CD4-positive, CD25-positive, alpha-beta regulatory T cell (primary cell): ENCODE data around the gene SRD5A1. TPM values are rescaled to one million over a fixed set of nuclear protein-coding genes. Genes with fewer than 3 reads are reported as not detected.

Experiments
- ATAC-seq, 2 donors: fragments of 150-1000 bp; cut with Tn5 transposase; one replicate each; pipeline ENCODE4 v1.10.0; 2021; ENCODE audit warnings: low read depth in 2 of 2, moderate number of reproducible peaks in 2 of 2, moderate library complexity in 1 of 2
- DNase-seq, 3 donors: peaks; one replicate each; pipeline versions ENCODE4 v3.0.0 to v3.0.0-alpha.2; 2012 to 2022; ENCODE audit warnings: mixed read lengths in 1 of 3
- H3K27ac ChIP-seq: one replicate; pipeline ENCODE4 v1.7.0; 2013; ENCODE audit warnings: mild to moderate bottlenecking, low read length; ENCODE audit not compliant: insufficient read depth, poor library complexity, severe bottlenecking
- H3K27me3 ChIP-seq: one replicate; pipeline ENCODE4 v1.7.0; 2013; ENCODE audit warnings: low read length; ENCODE audit not compliant: control insufficient read depth, insufficient read depth
- H3K36me3 ChIP-seq: one replicate; pipeline ENCODE4 v1.7.0; 2013; ENCODE audit warnings: mild to moderate bottlenecking, low read length, moderate library complexity; ENCODE audit not compliant: control insufficient read depth, insufficient read depth
- H3K4me1 ChIP-seq: 2 replicates; pipeline ENCODE4 v1.7.0; 2013; ENCODE audit warnings: mild to moderate bottlenecking, low read length; ENCODE audit not compliant: insufficient read depth, control insufficient read depth, poor library complexity, severe bottlenecking
- H3K4me3 ChIP-seq: one replicate; pipeline ENCODE4 v1.7.0; 2013; ENCODE audit warnings: low read depth, mild to moderate bottlenecking, low read length, moderate library complexity
- H3K9me3 ChIP-seq, 2 experiments: 1 replicate in 1 of 2; 2 replicates in 1 of 2; pipeline ENCODE4 v1.7.0; 2013; ENCODE audit warnings: low read length in 2 of 2, mild to moderate bottlenecking in 1 of 2, moderate library complexity in 1 of 2; ENCODE audit not compliant: control insufficient read depth in 2 of 2
- H3K27ac Mint-ChIP-seq, 3 donors: one replicate each; pipeline ENCODE4 v1.8.0; 2020 to 2022; ENCODE audit warnings: mild to moderate bottlenecking in 3 of 3, mixed read lengths in 3 of 3, moderate library complexity in 2 of 3
- H3K27me3 Mint-ChIP-seq: one replicate; pipeline ENCODE4 v1.8.0; 2022; ENCODE audit warnings: mild to moderate bottlenecking, mixed read lengths
- H3K36me3 Mint-ChIP-seq: one replicate; pipeline ENCODE4 v1.8.0; 2020; ENCODE audit warnings: mixed read lengths
- H3K4me1 Mint-ChIP-seq, 4 donors: one replicate each; pipeline ENCODE4 v1.8.0; 2020 to 2022; ENCODE audit warnings: mixed read lengths in 4 of 4, mild to moderate bottlenecking in 1 of 4
- H3K4me3 Mint-ChIP-seq, 4 donors: one replicate each; pipeline ENCODE4 v1.8.0; 2020 to 2022; ENCODE audit warnings: mild to moderate bottlenecking in 4 of 4, mixed read lengths in 4 of 4, moderate library complexity in 3 of 4
- H3K9me3 Mint-ChIP-seq, 7 donors: one replicate each; pipeline ENCODE4 v1.8.0; 2020 to 2022; ENCODE audit warnings: mixed read lengths in 7 of 7, mild to moderate bottlenecking in 3 of 7, moderate library complexity in 2 of 7
- polyA plus RNA-seq, 4 donors: library from polyadenylated mRNA; unstranded; fragments of 300-500 nt; fragmentation: Illumina TruSeq; gene quantifications; one replicate each; pipeline ENCODE4 v1.2.3, GENCODE V29; 2021
- total RNA-seq: library from RNA; stranded (reverse); gene quantifications from one replicate; pipeline ENCODE4 v1.2.3, GENCODE V29; 2022

Gene SRD5A1
- total and polyA plus RNA-seq, 5 donors from 2014 or later: 5.3 to 9.5 (median 6.3) TPM

DNA sequence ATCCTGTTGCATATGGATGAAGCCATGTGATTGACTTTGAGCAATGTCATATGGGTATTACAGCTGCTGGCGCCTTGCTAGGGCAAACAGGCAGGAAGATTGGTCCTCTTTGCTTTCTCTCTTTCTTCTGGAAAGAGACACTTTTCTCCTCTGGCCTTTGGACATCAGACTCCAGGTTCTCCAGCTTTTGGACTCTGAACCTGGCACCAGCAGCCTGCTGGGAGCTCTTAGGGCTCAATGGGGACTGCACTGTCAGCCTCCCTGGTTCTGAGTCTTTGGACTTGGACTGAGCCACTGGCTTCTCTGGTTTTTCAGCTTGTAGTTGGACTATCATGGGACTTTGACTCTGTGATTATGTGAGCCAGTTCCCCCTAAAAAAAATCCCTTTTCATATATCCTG, 45.1 kb downstream of the SRD5A1 start:
- peaks cover 8% of the 10 kb centered on the region for H3K27me3 Mint-ChIP-seq
- Histone ChIP-seq H3K27ac (no peak overlapping the region), H3K9me3 (no peaks in the 10 kb centered on the region), H3K4me3 (no peak overlapping the region), H3K27me3 (peaks cover 2% of the 10 kb centered on the region), H3K36me3 (no peaks in the 10 kb centered on the region), H3K4me1 (no peaks in the 10 kb centered on the region)
- H3K36me3 Mint-ChIP-seq: no peaks in the 10 kb centered on the region
- peaks cover 0 to 3% (median 1%) of the 10 kb centered on the region in 7 donors for H3K9me3 Mint-ChIP-seq
- H3K4me1 Mint-ChIP-seq: no peaks in the 10 kb centered on the region
- ATAC-seq: no peak
- DNase-seq: no peak
- no peak overlapping the region for H3K4me3 Mint-ChIP-seq
- H3K27ac Mint-ChIP-seq: no peak overlapping the region

DNA sequence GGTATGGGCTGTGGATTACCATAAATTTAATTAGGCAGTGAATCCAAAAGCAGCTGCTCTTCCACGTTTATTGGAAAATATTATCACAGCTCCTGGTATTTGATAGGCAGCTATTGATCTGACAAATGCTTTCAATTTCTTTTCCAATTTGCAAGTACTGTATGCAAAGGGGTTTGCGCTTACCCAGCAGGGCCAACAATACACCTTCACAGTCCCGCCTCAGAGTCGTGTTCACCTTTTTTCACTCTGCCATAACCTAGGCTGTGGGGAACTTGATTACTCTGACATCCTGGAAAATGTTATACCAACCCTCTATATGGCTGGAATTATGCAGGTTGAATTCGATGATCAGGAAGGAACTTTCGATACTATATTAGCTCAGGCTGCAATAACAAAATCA, 47.7 kb downstream of the SRD5A1 start:
- H3K9me3 Mint-ChIP-seq: peaks cover 0 to 3% (median 0%) of the 10 kb centered on the region in 7 donors
- ATAC-seq (no peak), DNase-seq (no peak)
- Histone ChIP-seq H3K27ac (no peak overlapping the region), H3K27me3 (peaks cover 9% of the 10 kb centered on the region), H3K9me3 (no peaks in the 10 kb centered on the region), H3K36me3 (no peaks in the 10 kb centered on the region), H3K4me1 (no peaks in the 10 kb centered on the region), H3K4me3 (no peak overlapping the region)
- no peaks in the 10 kb centered on the region for H3K36me3 Mint-ChIP-seq
- H3K27ac Mint-ChIP-seq: no peak overlapping the region
- H3K4me3 Mint-ChIP-seq: no peak overlapping the region
- H3K4me1 Mint-ChIP-seq: no peaks in the 10 kb centered on the region
- peaks cover 31% of the 10 kb centered on the region for H3K27me3 Mint-ChIP-seq

DNA sequence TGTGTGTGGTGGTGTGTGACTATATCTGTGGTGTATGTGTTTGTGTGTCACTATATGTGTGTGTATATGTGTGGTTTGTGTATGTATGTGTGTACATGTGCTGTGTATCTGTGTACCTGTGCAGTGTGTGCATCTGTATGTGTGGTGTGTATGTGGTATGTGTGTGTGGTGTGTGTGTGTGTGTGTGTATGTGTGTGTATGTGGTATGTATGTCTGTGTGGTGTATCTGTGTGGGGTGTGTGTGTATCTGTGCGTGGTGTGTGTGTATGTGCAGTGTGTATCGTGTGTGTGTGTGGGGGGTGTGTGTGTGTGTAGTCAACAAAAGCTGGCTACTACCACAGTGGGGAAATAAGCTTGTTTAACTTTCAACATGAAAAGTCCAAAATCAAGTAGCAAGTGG, 48.4 kb downstream of the SRD5A1 start:
- Mint-ChIP-seq H3K4me1 (peaks cover 0 to 4% (median 0%) of the 10 kb centered on the region in 4 donors), H3K36me3 (no peaks in the 10 kb centered on the region), H3K27me3 (peaks cover 39% of the 10 kb centered on the region), H3K9me3 (peaks cover 0 to 3% (median 0%) of the 10 kb centered on the region in 7 donors), H3K4me3 (no peak overlapping the region), H3K27ac (no peak overlapping the region)
- ATAC-seq (no peak), DNase-seq (no peak)
- peaks cover 16% of the 10 kb centered on the region for H3K27me3 ChIP-seq
- no peaks in the 10 kb centered on the region for H3K9me3 ChIP-seq
- no peak overlapping the region for H3K4me3 ChIP-seq
- H3K27ac ChIP-seq: no peak overlapping the region
- no peaks in the 10 kb centered on the region for H3K36me3 ChIP-seq
- peaks cover 1% of the 10 kb centered on the region for H3K4me1 ChIP-seq

GRCh38 chr5:6682239-6682638, 49.0 kb downstream of the SRD5A1 start:
- H3K4me1 ChIP-seq: peaks cover 5% of the 10 kb centered on the region
- H3K27ac ChIP-seq: no peak overlapping the region
- Mint-ChIP-seq H3K4me1 (peaks cover 0 to 6% (median 1%) of the 10 kb centered on the region in 4 donors), H3K9me3 (peaks cover 0 to 1% (median 0%) of the 10 kb centered on the region in 7 donors), H3K27ac (no peak overlapping the region), H3K36me3 (no peaks in the 10 kb centered on the region), H3K27me3 (peaks cover 43% of the 10 kb centered on the region), H3K4me3 (no peak overlapping the region)
- no peaks in the 10 kb centered on the region for H3K36me3 ChIP-seq
- H3K9me3 ChIP-seq: no peaks in the 10 kb centered on the region
- peaks cover 19% of the 10 kb centered on the region for H3K27me3 ChIP-seq
- no peak for ATAC-seq
- H3K4me3 ChIP-seq: no peak overlapping the region
- no peak for DNase-seq

- Mint-ChIP-seq H3K4me3 (no peak overlapping the region), H3K27ac (no peak overlapping the region), H3K27me3 (peaks cover 48% of the 10 kb centered on the region), H3K4me1 (peaks cover 0 to 7% (median 3%) of the 10 kb centered on the region in 4 donors), H3K36me3 (no peaks in the 10 kb centered on the region), H3K9me3 (peaks cover 0 to 1% (median 0%) of the 10 kb centered on the region in 7 donors)
- peaks cover 5% of the 10 kb centered on the region for H3K4me1 ChIP-seq
- H3K36me3 ChIP-seq: no peaks in the 10 kb centered on the region
- DNase-seq (no peak), ATAC-seq (no peak)
- no peaks in the 10 kb centered on the region for H3K9me3 ChIP-seq
- no peak overlapping the region for H3K27ac ChIP-seq
- no peak overlapping the region for H3K4me3 ChIP-seq
- H3K27me3 ChIP-seq: peaks cover 25% of the 10 kb centered on the region
These were observed 50.0 kb downstream of the SRD5A1 start for GRCh38 chr5:6683241-6683640.

- Mint-ChIP-seq H3K4me1 (peaks cover 0 to 7% (median 3%) of the 10 kb centered on the region in 4 donors), H3K36me3 (no peaks in the 10 kb centered on the region), H3K4me3 (no peak overlapping the region), H3K9me3 (peaks cover 0 to 1% (median 0%) of the 10 kb centered on the region in 7 donors), H3K27me3 (peaks cover 44% of the 10 kb centered on the region), H3K27ac (no peak overlapping the region)
- no peak for ATAC-seq
- peaks cover 5% of the 10 kb centered on the region for H3K4me1 ChIP-seq
- H3K36me3 ChIP-seq: no peaks in the 10 kb centered on the region
- H3K27me3 ChIP-seq: peaks cover 25% of the 10 kb centered on the region
- no peaks in the 10 kb centered on the region for H3K9me3 ChIP-seq
- no peak overlapping the region for H3K4me3 ChIP-seq
- DNase-seq: no peak
- H3K27ac ChIP-seq: no peak overlapping the region
These were observed 50.8 kb downstream of the SRD5A1 start for GRCh38 chr5:6684075-6684474.

DNA sequence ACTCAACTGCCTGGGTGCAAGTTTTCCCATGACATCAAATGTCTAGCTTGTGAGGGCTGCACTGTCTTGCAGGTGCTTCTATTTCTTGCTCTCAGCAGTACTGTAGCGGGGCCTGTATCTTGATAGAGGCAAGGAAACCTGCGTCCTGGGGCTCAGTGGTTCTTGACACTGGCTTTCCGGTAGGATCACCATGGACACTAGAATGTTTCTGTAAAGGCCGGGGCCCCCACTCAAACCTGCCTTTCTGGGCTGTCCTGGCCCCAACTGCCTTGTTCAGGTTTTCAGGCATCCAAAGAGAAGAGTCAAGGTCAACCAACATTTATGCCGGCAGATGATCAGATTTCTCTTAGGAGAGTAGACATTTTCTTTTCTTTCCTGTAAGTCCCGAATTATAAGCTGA, 53.3 kb downstream of the SRD5A1 start:
- Mint-ChIP-seq H3K36me3 (no peaks in the 10 kb centered on the region), H3K4me3 (no peak overlapping the region), H3K4me1 (peaks cover 0 to 7% (median 3%) of the 10 kb centered on the region in 4 donors), H3K27me3 (peaks cover 58% of the 10 kb centered on the region), H3K27ac (no peak overlapping the region), H3K9me3 (peaks cover 0 to 4% (median 0%) of the 10 kb centered on the region in 7 donors)
- H3K27ac ChIP-seq: no peak overlapping the region
- H3K9me3 ChIP-seq: no peaks in the 10 kb centered on the region
- ATAC-seq (no peak), DNase-seq (no peak)
- H3K4me1 ChIP-seq: peaks cover 5% of the 10 kb centered on the region
- peaks cover 25% of the 10 kb centered on the region for H3K27me3 ChIP-seq
- H3K36me3 ChIP-seq: no peaks in the 10 kb centered on the region
- H3K4me3 ChIP-seq: no peak overlapping the region

- peaks cover 0 to 2% (median 0%) of the 10 kb centered on the region in 7 donors for H3K9me3 Mint-ChIP-seq
These were observed 53.7 kb downstream of the SRD5A1 start for GRCh38 chr5:6686915-6687409.

More at GRCh38 chr5:6686915-6687409, 53.7 kb downstream of the SRD5A1 start:
- Histone ChIP-seq H3K27me3 (peaks cover 25% of the 10 kb centered on the region), H3K36me3 (no peaks in the 10 kb centered on the region), H3K27ac (no peak overlapping the region), H3K4me1 (peaks cover 5% of the 10 kb centered on the region), H3K4me3 (no peak overlapping the region), H3K9me3 (no peaks in the 10 kb centered on the region)
- H3K27ac Mint-ChIP-seq: no peak overlapping the region
- H3K27me3 Mint-ChIP-seq: peaks cover 58% of the 10 kb centered on the region
- DNase-seq (peak in 1 of 3 donors; percentile 15), ATAC-seq (peak in 1 of 2 donors; percentile 43)
- no peak overlapping the region for H3K4me3 Mint-ChIP-seq
- H3K4me1 Mint-ChIP-seq: peaks cover 0 to 7% (median 3%) of the 10 kb centered on the region in 4 donors
- H3K36me3 Mint-ChIP-seq: no peaks in the 10 kb centered on the region
